Measurements from ENCODE around the gene SELENOV. TPM values are rescaled to one million over a fixed set of nuclear protein-coding genes. Genes with fewer than 3 reads are reported as not detected.

Gene SELENOV
- total and polyA plus RNA-seq, 9 of the 15 experiments (the other 6 are each of a cell fraction or from before 2014, with no cell fraction given): 0.04 to 0.09 (median 0.06) TPM; not detected in 4

- TF ChIP-seq FUS (optimal IDR thresholded peaks at IDR 0.05; ENCODE audit: low read depth, low read length) (peak; percentile 88), AFF4 (CRISPR knock-in tag; IDR thresholded peaks at IDR 0.05) (peak; percentile 82), TSHZ1 (CRISPR knock-in tag; IDR thresholded peaks at IDR 0.05) (no peak), XRCC5 (IDR thresholded peaks at IDR 0.05; ENCODE audit: low read depth, low read length) (0 out of 2 replicates have a peak, but pooled peaks have one; percentile 18), PHF21A (IDR thresholded peaks at IDR 0.05; ENCODE audit: borderline replicate concordance, low read depth) (no peak), HMGN3 (IDR thresholded peaks at IDR 0.05; ENCODE audit: borderline replicate concordance, extremely low read depth, insufficient read length, low read depth, low read length) (no peak), HNRNPUL1 (IDR thresholded peaks at IDR 0.05; ENCODE audit: low read length) (no peak), NR2C1 (IDR thresholded peaks at IDR 0.05) (no peak), NR2C1 (tag; IDR thresholded peaks at IDR 0.05) (no peak), LEF1 (IDR thresholded peaks at IDR 0.05) (no peak), AFF1 (IDR thresholded peaks at IDR 0.05; ENCODE audit: low read depth in 1 of 2, partially characterized antibody in 2 of 2) (no peak), ID3 (CRISPR knock-in tag; IDR thresholded peaks at IDR 0.05) (no peak), ID3 (tag; IDR thresholded peaks at IDR 0.05) (peak; percentile 89), TCF7 (IDR thresholded peaks at IDR 0.05; ENCODE audit: borderline replicate concordance) (no peak; the same call in 1 of the 2 replicates), SRSF3 (IDR thresholded peaks at IDR 0.05; ENCODE audit: insufficient read depth, low read length) (no peak)
These were observed 12.1 kb upstream of the SELENOV start (continued) for GRCh38 chr19:39502640-39503417.

All from K562 (cell line).